Ishikawa (cell line): ENCODE measurements around the gene NR2F1.

Experiments used
- CEBPB ChIP-seq: IDR thresholded peaks from 2 replicates; pipeline ENCODE4 v1.6.1; 2012
- CREB1 ChIP-seq: IDR thresholded peaks from 2 replicates; pipeline ENCODE4 v1.6.1; 2012; ENCODE audit warnings: low read depth
- EGR1 ChIP-seq: IDR thresholded peaks from 2 replicates; pipeline ENCODE4 v1.6.1; 2012
- EP300 ChIP-seq: IDR thresholded peaks from 2 replicates; pipeline ENCODE4 v1.6.1; 2012; ENCODE audit warnings: borderline replicate concordance
- MAX ChIP-seq: IDR thresholded peaks from 2 replicates; pipeline ENCODE4 v1.6.1; 2012
- NFIC ChIP-seq: IDR thresholded peaks from 2 replicates; pipeline ENCODE4 v1.6.1; 2012
- RAD21 ChIP-seq: IDR thresholded peaks from 2 replicates; pipeline ENCODE4 v1.6.1; 2012; ENCODE audit warnings: low read depth
- REST ChIP-seq: IDR thresholded peaks from 2 replicates; pipeline ENCODE4 v1.6.1; 2012; ENCODE audit warnings: low read depth, mild to moderate bottlenecking
- TAF1 ChIP-seq: IDR thresholded peaks from 2 replicates; pipeline ENCODE4 v1.6.1; 2012; ENCODE audit warnings: low read depth, mild to moderate bottlenecking
- TCF12 ChIP-seq: IDR thresholded peaks from 2 replicates; pipeline ENCODE4 v1.6.1; 2012; ENCODE audit warnings: low read depth
- TEAD4 ChIP-seq: IDR thresholded peaks from 2 replicates; pipeline ENCODE4 v1.6.1; 2012
- USF1 ChIP-seq: IDR thresholded peaks from 2 replicates; pipeline ENCODE4 v1.6.1; 2012
- YY1 ChIP-seq: IDR thresholded peaks from 2 replicates; pipeline ENCODE4 v1.6.1; 2012; ENCODE audit warnings: low read depth

DNA sequence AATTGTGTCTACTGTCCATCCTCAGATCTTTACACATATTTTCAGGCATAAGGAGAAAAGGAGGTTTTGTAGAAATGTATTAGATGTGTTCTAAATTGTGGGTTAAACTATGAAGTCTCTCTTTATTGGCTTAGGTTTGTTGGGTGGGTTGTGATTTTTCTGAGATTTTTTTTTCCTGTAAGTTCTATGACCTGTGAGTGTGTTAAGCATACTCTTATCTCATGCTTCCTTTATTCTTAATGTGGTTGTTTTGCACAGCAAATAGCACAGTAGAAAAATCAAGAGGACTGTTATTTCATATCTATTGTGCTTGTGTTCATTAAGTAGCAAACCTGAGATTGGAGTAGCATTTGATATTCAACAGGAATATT lies 23.3 kb downstream of the NR2F1 start:
- TF ChIP-seq YY1 (no peak), USF1 (no peak), CEBPB (no peak), EP300 (no peak), REST (no peak), TCF12 (no peak), CREB1 (no peak), NFIC (no peak), RAD21 (no peak), EGR1 (no peak), TEAD4 (no peak), TAF1 (no peak), MAX (no peak)
